ENCODE data around the gene HHATL. TPM values are rescaled to one million over a fixed set of nuclear protein-coding genes. Genes with fewer than 3 reads are reported as not detected.

The HHATL gene
- polyA plus RNA-seq, 1 experiment: not detected

DNA sequence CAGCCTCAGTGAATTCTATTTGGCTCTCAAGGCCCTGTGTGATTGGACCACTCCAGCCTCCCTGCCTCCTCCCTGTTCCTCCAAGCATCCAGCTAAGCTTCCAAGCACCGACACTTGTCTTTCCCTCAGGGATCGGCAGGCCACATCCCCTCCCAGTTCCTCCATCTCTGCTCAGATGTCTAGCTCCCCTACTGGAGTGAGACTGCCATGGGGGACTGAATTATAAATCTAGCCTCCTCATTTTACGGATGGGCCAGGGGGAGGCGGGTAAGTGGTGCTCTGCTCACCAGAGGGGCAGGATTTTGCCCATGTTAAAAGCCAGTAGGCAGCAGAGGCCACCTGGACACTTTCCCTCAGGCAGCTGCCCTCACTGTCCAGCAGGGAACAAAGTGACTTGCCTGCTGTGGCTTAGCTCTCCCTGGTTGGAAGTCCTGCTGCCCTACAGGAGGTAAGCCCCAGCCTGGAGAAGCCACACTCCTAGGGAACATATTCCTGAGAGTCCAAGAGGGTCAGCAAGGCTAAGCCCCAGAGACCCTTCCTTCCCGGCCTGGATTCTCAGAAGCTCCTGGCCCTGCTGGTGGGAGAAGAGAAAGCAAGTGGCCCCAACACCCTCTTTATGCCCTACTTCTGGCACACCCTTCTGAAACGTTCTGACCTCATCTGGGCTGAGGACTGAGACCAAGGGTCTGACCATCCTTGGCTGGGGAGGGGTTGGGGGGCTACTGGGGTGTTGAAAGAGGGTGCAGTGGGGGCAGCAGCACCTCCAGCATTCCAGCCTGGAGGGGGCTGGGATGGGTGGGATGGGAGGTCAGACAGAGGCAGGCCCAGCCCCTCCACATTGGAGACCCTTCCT, 9.1 kb upstream of the HHATL start:
- no peak overlapping the region for H3K27ac ChIP-seq (ENCODE audit: low read depth, low read length)
- ChIA-PET CTCF (no interaction called here), POLR2A (no interaction called here)
- DNase-seq (ENCODE audit: low read depth, low spot score): no peak
- no peak overlapping the region for H3K4me3 ChIP-seq (ENCODE audit: low read depth, low read length)
- peaks cover 43% of the 10 kb centered on the region for H3K27me3 ChIP-seq (ENCODE audit: control insufficient read depth, insufficient read depth, low read length)
- H3K9me3 ChIP-seq (ENCODE audit: control insufficient read depth, insufficient read depth, low read length): no peaks in the 10 kb centered on the region
- TF ChIP-seq CTCF (IDR thresholded peaks at IDR 0.05; ENCODE audit: low read depth, low read length): peak; percentile 22

- H3K27ac ChIP-seq (ENCODE audit: low read depth, low read length): no peak overlapping the region
- ChIA-PET CTCF (interaction anchor here (1.2 kb wide), 1 partner anchor 35 kb away, joined by 3 read pairs; no protein-coding TSS in a partner anchor), POLR2A (no interaction called here)
- H3K4me3 ChIP-seq (ENCODE audit: low read depth, low read length): no peak overlapping the region
- no peak for TF ChIP-seq CTCF (IDR thresholded peaks at IDR 0.05; ENCODE audit: low read depth, low read length)
- no peaks in the 10 kb centered on the region for H3K9me3 ChIP-seq (ENCODE audit: control insufficient read depth, insufficient read depth, low read length)
- peaks cover 44% of the 10 kb centered on the region for H3K27me3 ChIP-seq (ENCODE audit: control insufficient read depth, insufficient read depth, low read length)
- no peak for DNase-seq (ENCODE audit: low read depth, low spot score)
These were observed 7.9 kb upstream of the HHATL start for GRCh38 chr3:42710323-42711021.

GRCh38 chr3:42709621-42710020, 7.0 kb upstream of the HHATL start:
- DNase-seq (ENCODE audit: low read depth, low spot score): no peak
- Histone ChIP-seq H3K4me3 (ENCODE audit: low read depth, low read length) (no peak overlapping the region), H3K27ac (ENCODE audit: low read depth, low read length) (no peak overlapping the region), H3K27me3 (ENCODE audit: control insufficient read depth, insufficient read depth, low read length) (peaks cover 42% of the 10 kb centered on the region), H3K9me3 (ENCODE audit: control insufficient read depth, insufficient read depth, low read length) (no peaks in the 10 kb centered on the region)
- POLR2A ChIA-PET: no interaction called here
- CTCF ChIA-PET: interaction anchor here (1.2 kb wide), 1 partner anchor 36 kb away, joined by 3 read pairs; no protein-coding TSS in a partner anchor
- TF ChIP-seq CTCF (IDR thresholded peaks at IDR 0.05; ENCODE audit: low read depth, low read length): no peak

- TF ChIP-seq CTCF (IDR thresholded peaks at IDR 0.05; ENCODE audit: low read depth, low read length): no peak
- ChIA-PET POLR2A (no interaction called here), CTCF (no interaction called here)
- H3K27me3 ChIP-seq (ENCODE audit: control insufficient read depth, insufficient read depth, low read length): peaks cover 34% of the 10 kb centered on the region
- no peak overlapping the region for H3K27ac ChIP-seq (ENCODE audit: low read depth, low read length)
- no peak overlapping the region for H3K4me3 ChIP-seq (ENCODE audit: low read depth, low read length)
- no peaks in the 10 kb centered on the region for H3K9me3 ChIP-seq (ENCODE audit: control insufficient read depth, insufficient read depth, low read length)
- no peak for DNase-seq (ENCODE audit: low read depth, low spot score)
These were observed 6.1 kb upstream of the HHATL start for GRCh38 chr3:42708611-42709151.

Measured in AG04450 (cell line).